Endothelial cell of umbilical vein (primary cell): Measurements from ENCODE around the gene NAP1L5. TPM values are rescaled to one million over a fixed set of nuclear protein-coding genes. Genes with fewer than 3 reads are reported as not detected.
A peak's percentile ranks its signal among the peaks of the same experiment; 100 is the strongest.

Experiments
- Bru-seq: library from RNA; stranded (reverse); fragments of 400-500 nt; gene quantifications from one replicate; lab custom pipeline; 2021; lab: Mats Ljungman, UMichigan
- BruChase-seq, 2 experiments: library from RNA; stranded (reverse); fragments of 400-500 nt; gene quantifications; one replicate each; lab custom pipeline; 2021; lab: Mats Ljungman, UMichigan
- BruUV-seq: library from RNA; stranded (reverse); fragments of 400-500 nt; replicated peaks from 2 replicates; lab custom pipeline; 2021; lab: Mats Ljungman, UMichigan
- CTCF ChIA-PET: fragments of 300-600, 350-600 bp; sonication (Branson Sonifier 250); formaldehyde crosslinking; loops from one replicate; lab custom pipeline; 2021; ENCODE audit warnings: antibody characterized with exemption, inconsistent platforms; lab: Charles Lee
- POLR2A ChIA-PET: fragments of 300-600, 350-600 bp; sonication (Branson Sonifier 250); formaldehyde crosslinking; loops from one replicate; lab custom pipeline; 2021; ENCODE audit warnings: antibody characterized with exemption, inconsistent platforms; lab: Charles Lee
- DNase-seq: peaks from one replicate; pipeline ENCODE4 v3.0.0-alpha.2; 2011; ENCODE audit warnings: low read depth, low spot score
- FAIRE-seq: peaks from 2 replicates; lab custom pipeline; 2011; peaks lifted over from hg19 to GRCh38; lab: Jason Lieb, UNC
- H2AFZ ChIP-seq: 2 replicates; pipeline ENCODE4 v1.6.0; 2012; ENCODE audit warnings: low read depth, low read length, control low read depth, inconsistent platforms
- H3K27ac ChIP-seq: 2 replicates; pipeline ENCODE4 v1.5.1; 2011; ENCODE audit warnings: low read depth, mild to moderate bottlenecking, control low read depth, low read length, moderate library complexity; ENCODE audit not compliant: insufficient read depth
- H3K27me3 ChIP-seq, 2 experiments: 2 replicates each; pipeline versions ENCODE4 v1.6.0 to v1.6.1; 2011; ENCODE audit warnings: low read length in 2 of 2, mixed read lengths in 1 of 2; ENCODE audit not compliant: control insufficient read depth in 2 of 2, insufficient read depth in 2 of 2
- H3K36me3 ChIP-seq, 2 experiments: 2 replicates in 1 of 2; 3 replicates in 1 of 2; pipeline ENCODE4 v1.5.1; 2011; ENCODE audit warnings: low read length in 2 of 2, mild to moderate bottlenecking in 1 of 2, moderate library complexity in 1 of 2; ENCODE audit not compliant: control insufficient read depth in 2 of 2, insufficient read depth in 2 of 2; ENCODE audit errors: extremely low read depth in 1 of 2
- H3K4me1 ChIP-seq: 3 replicates; pipeline ENCODE4 v1.5.1; 2011; ENCODE audit warnings: mild to moderate bottlenecking, low read length; ENCODE audit not compliant: control insufficient read depth, insufficient read depth; ENCODE audit errors: extremely low read depth
- H3K4me2 ChIP-seq: 2 replicates; pipeline ENCODE4 v1.6.1; 2011; ENCODE audit warnings: low read length, control low read depth, mixed read lengths; ENCODE audit not compliant: insufficient read depth
- H3K4me3 ChIP-seq, 3 experiments: fragments of 200-600 bp in 1 of 3; sonication (generic), shearing (Covaris generic) in 1 of 3; replicated peaks in 1 of 3; 2 replicates each; pipeline ENCODE4 v1.5.1; 2011 to 2016; ENCODE audit warnings: control low read depth in 3 of 3, low read length in 3 of 3, mild to moderate bottlenecking in 2 of 3, inconsistent platforms in 1 of 3, low read depth in 1 of 3, moderate library complexity in 1 of 3; ENCODE audit not compliant: insufficient read depth in 1 of 3
- H3K79me2 ChIP-seq: 2 replicates; pipeline ENCODE4 v1.6.0; 2012; ENCODE audit warnings: low read length, inconsistent platforms; ENCODE audit not compliant: control insufficient read depth, insufficient read depth
- H3K9ac ChIP-seq: replicated peaks from 2 replicates; pipeline ENCODE3; 2011; ENCODE audit warnings: low read length, control low read depth; ENCODE audit not compliant: insufficient read depth; ENCODE audit errors: extremely low read depth
- H3K9me1 ChIP-seq: replicated peaks from 3 replicates; pipeline ENCODE4 v1.6.0; 2011; ENCODE audit warnings: mild to moderate bottlenecking, low read length; ENCODE audit not compliant: control insufficient read depth, insufficient read depth; ENCODE audit errors: extremely low read depth
- H3K9me3 ChIP-seq: replicated peaks from 2 replicates; pipeline ENCODE4 v1.5.1; 2012; ENCODE audit warnings: low read length, inconsistent platforms; ENCODE audit not compliant: control insufficient read depth, insufficient read depth
- H4K20me1 ChIP-seq: replicated peaks from 2 replicates; pipeline ENCODE3; 2011; ENCODE audit warnings: mild to moderate bottlenecking, low read length; ENCODE audit not compliant: control insufficient read depth, insufficient read depth; ENCODE audit errors: extremely low read depth
- EZH2 ChIP-seq: IDR thresholded peaks from 2 replicates; pipeline ENCODE4 v1.6.1; 2012; ENCODE audit warnings: borderline replicate concordance, low read depth, mild to moderate bottlenecking, moderate library complexity, low read length, inconsistent platforms; ENCODE audit not compliant: severe bottlenecking
- GATA2 ChIP-seq: IDR thresholded peaks from 2 replicates; pipeline ENCODE4 v1.7.0; 2011; ENCODE audit warnings: low read depth, mild to moderate bottlenecking, moderate library complexity, mixed read lengths, low read length; ENCODE audit not compliant: insufficient read length, insufficient read depth
- POLR2AphosphoS5 ChIP-seq: IDR thresholded peaks from 2 replicates; pipeline ENCODE4 v1.6.1; 2012; ENCODE audit warnings: low read depth, mild to moderate bottlenecking, control low read depth, low read length, moderate library complexity; ENCODE audit not compliant: insufficient read depth
- dilution Hi-C: fragments of 300-500 bp; cut with MboI; formaldehyde crosslinking; loops from one replicate; pipeline ENCODE4 v1.15.0; 2019; ENCODE audit warnings: low sequenced_read_pairs; ENCODE audit not compliant: extremely low pct_ligation_motif_present
- intact Hi-C: fragments of 100-400 bp; cut with micrococcal nuclease; formaldehyde crosslinking; loops from one replicate; pipeline ENCODE4 v1.10.0; 2022
- long read RNA-seq: library from polyadenylated mRNA; stranded (forward); transcript quantifications from one replicate; pipeline ENCODE4 v2.0.0, GENCODE V29; 2021
- polyA minus RNA-seq, 3 experiments: library from RNA; depleted of rRNA, polyadenylated mRNA; stranded (reverse); fragments of >200 nt; gene quantifications; 1 replicate in 1 of 3; 2 replicates in 2 of 3; pipeline ENCODE4 v1.2.3, GENCODE V29; 2011
- polyA plus RNA-seq, 4 experiments: library from polyadenylated mRNA; depleted of rRNA in 3 of 4; stranded (reverse) in 3 of 4; unstranded in 1 of 4; fragments of >200 nt; gene quantifications; 2 replicates each; pipeline versions ENCODE4 v1.2.1 to v1.2.3, GENCODE V29; 2011 to 2012; ENCODE audit warnings: missing spikeins in 1 of 4
- total RNA-seq: library from RNA; stranded (reverse); gene quantifications from 2 replicates; pipeline ENCODE4 v1.2.3, GENCODE V29; 2021

NAP1L5 gene
- total RNA-seq (6.1 and 7.6 TPM in 2 replicates), polyA plus RNA-seq (2.1 and 3.4 TPM in 2 replicates), polyA minus RNA-seq (1.4 and 2.2 TPM in 2 replicates), Bru-seq, nascent RNA (percentile 52 among the genes with signal in this experiment), BruChase-seq, experiment 1, labeled RNA remaining after a 6-hour chase (percentile 91 among the genes with signal in this experiment), BruChase-seq, experiment 2, labeled RNA remaining after a 2-hour chase (percentile 85 among the genes with signal in this experiment)
- 6.3 and 6.4 TPM in 2 replicates for polyA plus RNA-seq (2011; cell fraction: cytosol; rRNA removed)
- 1.9 and 2.8 TPM in 2 replicates for polyA plus RNA-seq (2011; cell fraction: nucleus; rRNA removed)
- 8.1 and 13.9 TPM in 2 replicates for polyA plus RNA-seq (2012)
- polyA minus RNA-seq (2011; cell fraction: cytosol; rRNA and poly(A)+ RNA removed) = not detected
- polyA minus RNA-seq (2011; cell fraction: nucleus; rRNA and poly(A)+ RNA removed) = 0.91 and 1.7 TPM in 2 replicates
- long read RNA-seq, partial matches to known transcripts = 0 of 4 reads
- long read RNA-seq, other reads (novel, unspliced or antisense) = 0 of 4 reads

- no TSS peak for BruUV-seq
- H3K79me2 ChIP-seq = no peaks in the 10 kb centered on the region
- dilution Hi-C loops (no loop called here), intact Hi-C loops (no loop called here)
- no peaks in the 10 kb centered on the region for H3K9me1 ChIP-seq
- peak within 1 kb of the TSS; percentile 76 for H3K4me2 ChIP-seq
- H3K4me3 ChIP-seq = peak within 1 kb of the TSS; percentile 71 to 93 (median 84)
- H3K9ac ChIP-seq = peak within 1 kb of the TSS; percentile 73
- peak within 1 kb of the TSS; percentile 82 for H2AFZ ChIP-seq
- peaks cover 4% of the 10 kb centered on the region for H3K4me1 ChIP-seq
- CTCF ChIA-PET = interaction anchor here (0.8 to 1.1 kb wide), 3 partner anchors 39 to 158 kb away, joined by 3 to 5 read pairs (median 3); no protein-coding TSS in a partner anchor
- peak within 1 kb of the TSS; percentile 52 for H3K27ac ChIP-seq
- H4K20me1 ChIP-seq = no peaks in the 10 kb centered on the region
- FAIRE-seq (peak; percentile 24), DNase-seq (peak; percentile 64)
- POLR2A ChIA-PET = no interaction called here
- TF ChIP-seq EZH2 (no peak), GATA2 (no peak), POLR2AphosphoS5 (peak; percentile 17)
- no peaks in the 10 kb centered on the region for H3K9me3 ChIP-seq
- H3K36me3 ChIP-seq = no peaks in the 10 kb centered on the region
- H3K27me3 ChIP-seq = no peaks in the 10 kb centered on the region
Measured at GRCh38 chr4:88697588-88698329, at the start of gene NAP1L5. Gene NAP1L5 (minus strand): TSS chr4:88697829. CDS start chr4:88697754, 75 bp downstream.

- no peak overlapping the region for H3K4me3 ChIP-seq
- FAIRE-seq = no peak
- intact Hi-C loops = no loop called here
- H3K4me2 ChIP-seq = no peak overlapping the region
- H3K9ac ChIP-seq = no peak overlapping the region
- H4K20me1 ChIP-seq = no peaks in the 10 kb centered on the region
- H3K27ac ChIP-seq = no peak overlapping the region
- no TSS peak for BruUV-seq
- no peaks in the 10 kb centered on the region for H3K9me3 ChIP-seq
- no peaks in the 10 kb centered on the region for H3K9me1 ChIP-seq
- H3K27me3 ChIP-seq = no peaks in the 10 kb centered on the region
- H3K79me2 ChIP-seq = no peaks in the 10 kb centered on the region
- dilution Hi-C loops = no loop called here
- CTCF ChIA-PET = interaction anchor here (0.7 to 2.2 kb wide), 5 partner anchors 12 to 43 kb away, joined by 3 to 6 read pairs (median 5); no protein-coding TSS in a partner anchor
- POLR2A ChIA-PET = no interaction called here
- peaks cover 0 to 9% of the 10 kb centered on the region in 2 experiments for H3K36me3 ChIP-seq
- no peaks in the 10 kb centered on the region for H3K4me1 ChIP-seq
- no peak for DNase-seq
- TF ChIP-seq POLR2AphosphoS5 (no peak), GATA2 (no peak), EZH2 (no peak)
- H2AFZ ChIP-seq = no peak overlapping the region
Measured at GRCh38 chr4:88747351-88747750, 49.7 kb upstream of the NAP1L5 start.
